HK-2 (cell line): ENCODE results near the gene KCNJ10.

ENCODE experiments used
- DNase-seq: peaks from one replicate; pipeline ENCODE4 v3.0.0-alpha.2; 2018; ENCODE audit not compliant: unreplicated experiment

KCNJ10 gene

DNA sequence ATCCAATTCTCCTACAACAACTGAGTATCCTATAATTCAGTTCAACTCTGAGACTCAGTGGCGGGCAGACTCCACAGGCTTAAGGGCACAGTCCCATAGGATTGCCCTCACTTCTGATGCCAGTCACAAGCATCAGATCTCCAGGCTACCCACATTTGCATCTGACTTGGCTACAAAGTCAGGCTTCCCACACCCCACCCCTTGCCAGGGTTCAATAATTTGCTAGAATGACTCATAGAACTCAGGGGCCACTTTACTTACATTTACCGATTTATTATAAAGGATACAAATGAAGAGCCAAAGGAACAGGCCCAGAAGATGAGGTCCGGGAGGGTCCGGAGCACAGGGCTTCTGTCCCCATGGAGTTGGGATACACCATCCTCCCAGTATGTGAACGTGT, 80.0 kb downstream of the KCNJ10 start:
- DNase-seq = no peak

DNA sequence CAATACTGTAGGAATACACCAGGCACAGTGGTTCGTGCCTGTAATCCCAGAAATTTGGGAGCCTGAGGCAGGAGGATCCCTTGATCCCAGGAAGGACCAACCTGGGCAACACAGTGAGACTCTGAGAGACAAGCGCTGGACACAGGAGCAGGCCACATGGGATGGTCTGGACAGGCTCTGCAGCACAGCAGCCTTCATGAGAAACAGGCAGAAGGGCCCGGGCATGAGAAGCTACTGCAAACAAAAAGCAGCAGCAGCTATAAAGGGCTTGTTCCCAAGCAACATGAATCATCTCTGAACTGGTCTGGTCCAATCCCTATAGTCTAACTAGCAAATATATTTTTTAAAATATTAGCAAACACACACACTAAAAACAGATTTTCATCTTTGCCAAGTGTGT, 80.4 kb downstream of the KCNJ10 start:
- DNase-seq = no peak

DNA sequence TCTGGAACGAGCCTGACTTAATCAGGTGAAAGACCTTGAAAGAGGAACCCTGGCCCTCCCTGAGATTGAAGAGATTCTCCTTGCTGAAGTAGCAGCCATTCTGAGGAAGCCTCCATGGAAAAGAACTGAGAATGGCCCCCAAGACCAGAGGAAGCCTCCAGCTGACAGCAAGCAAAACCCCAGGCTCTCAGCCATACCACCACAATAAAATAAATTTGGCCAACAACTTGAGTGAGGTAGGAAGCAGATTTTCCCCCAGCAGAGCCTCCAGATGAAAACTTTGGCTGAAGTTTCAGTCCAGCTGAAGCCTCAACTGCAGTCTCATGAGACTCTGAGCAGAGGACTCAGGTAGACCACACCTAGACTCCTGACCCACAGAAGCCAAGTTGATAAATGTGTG, 82.0 kb downstream of the KCNJ10 start:
- no peak for DNase-seq

DNA sequence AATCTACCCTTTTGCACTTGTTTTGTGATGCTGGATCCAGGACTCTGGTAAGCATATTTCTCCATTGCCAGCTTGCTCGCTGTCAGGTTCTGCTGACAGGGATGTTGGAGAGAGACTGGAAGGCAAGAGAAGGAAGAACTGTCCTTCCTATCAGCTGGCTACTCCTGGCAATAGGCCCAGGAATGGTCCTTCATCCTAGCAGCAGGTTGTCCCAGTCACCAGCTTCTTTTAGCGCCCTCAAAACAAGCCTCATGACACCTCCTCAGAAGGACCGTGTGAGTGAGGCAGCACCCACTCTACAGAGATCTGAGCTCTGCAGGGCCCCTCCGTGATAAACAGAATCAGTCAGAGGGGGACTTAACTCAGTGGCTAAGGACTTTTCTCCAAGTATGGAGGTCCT, 82.8 kb downstream of the KCNJ10 start:
- DNase-seq = no peak

DNA sequence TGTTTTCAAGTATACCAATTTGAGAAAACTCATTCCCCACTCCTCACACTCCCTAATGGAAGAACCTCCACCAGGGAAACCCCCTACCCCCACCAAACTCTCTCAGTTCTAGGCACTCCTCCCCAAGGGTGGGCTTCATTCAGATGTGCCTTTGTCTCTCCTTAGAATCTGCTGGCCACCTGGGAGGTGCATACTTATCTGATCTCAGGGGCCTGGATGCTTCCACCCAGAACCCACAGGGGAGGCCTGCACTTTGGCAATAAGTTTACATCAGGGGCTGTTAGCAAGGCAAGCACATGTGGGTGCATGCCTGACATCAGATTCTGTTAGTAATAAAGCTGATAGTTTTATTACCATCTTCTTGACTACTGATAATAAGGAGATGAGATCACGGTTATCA, 83.4 kb downstream of the KCNJ10 start:
- no peak for DNase-seq

DNA sequence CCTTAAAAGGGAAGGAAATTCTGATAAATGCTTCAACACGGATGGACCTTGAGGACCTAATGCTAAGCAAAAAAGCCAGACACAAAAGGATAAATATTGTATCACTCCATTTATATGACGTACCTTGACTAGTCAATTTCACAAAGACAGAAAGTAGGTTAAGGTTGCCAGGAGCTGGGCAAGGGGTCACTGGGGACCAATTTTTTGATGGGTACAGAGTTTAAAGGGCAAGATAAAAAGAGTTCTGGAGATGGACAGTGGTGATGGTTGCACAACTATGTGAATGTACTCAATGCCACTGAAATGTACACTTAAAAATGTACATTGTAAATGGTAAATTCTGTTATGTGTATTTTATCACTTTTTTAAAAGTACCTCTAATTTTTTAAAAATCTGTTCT, 83.9 kb downstream of the KCNJ10 start:
- no peak for DNase-seq

DNA sequence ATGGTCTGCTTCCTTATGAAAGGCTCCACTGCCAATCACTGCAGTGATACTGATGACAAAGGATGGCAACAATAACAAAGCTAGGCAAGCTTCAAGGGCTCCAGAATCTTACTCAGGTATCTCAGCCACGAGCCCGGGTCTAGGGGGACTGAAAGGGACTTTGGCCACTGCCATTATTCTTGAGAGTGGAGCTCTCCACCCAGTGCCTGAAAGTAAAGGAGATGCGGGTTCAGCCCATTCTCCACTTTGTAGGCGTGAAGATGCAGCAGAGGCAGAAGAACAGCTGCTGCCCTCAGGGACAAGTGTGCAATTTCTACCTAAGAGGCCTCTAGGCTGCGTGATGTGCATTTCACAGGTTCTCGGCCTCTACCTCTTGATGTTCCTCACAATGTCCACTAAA, 84.5 kb downstream of the KCNJ10 start:
- DNase-seq = no peak

DNA sequence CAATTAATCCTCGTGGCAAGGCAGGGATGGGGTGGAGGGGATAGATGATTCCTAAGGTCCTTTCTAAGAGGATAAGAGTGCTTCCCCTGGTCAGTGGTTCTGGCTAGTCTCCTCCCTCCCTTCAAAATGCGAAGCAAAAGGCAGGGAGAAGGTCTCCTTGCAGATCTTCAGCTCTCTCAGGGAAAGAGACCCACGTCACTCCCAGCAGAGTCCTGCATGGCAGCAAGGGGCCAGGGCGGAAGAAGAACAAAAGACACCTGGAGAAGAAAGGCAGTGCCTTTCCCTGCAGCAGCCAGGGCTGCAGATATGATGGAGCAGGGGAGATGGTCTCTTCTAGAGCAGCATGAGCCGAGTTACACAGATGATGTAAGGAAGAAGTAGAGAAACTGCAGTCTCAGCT, 86.3 kb downstream of the KCNJ10 start:
- no peak for DNase-seq

DNA sequence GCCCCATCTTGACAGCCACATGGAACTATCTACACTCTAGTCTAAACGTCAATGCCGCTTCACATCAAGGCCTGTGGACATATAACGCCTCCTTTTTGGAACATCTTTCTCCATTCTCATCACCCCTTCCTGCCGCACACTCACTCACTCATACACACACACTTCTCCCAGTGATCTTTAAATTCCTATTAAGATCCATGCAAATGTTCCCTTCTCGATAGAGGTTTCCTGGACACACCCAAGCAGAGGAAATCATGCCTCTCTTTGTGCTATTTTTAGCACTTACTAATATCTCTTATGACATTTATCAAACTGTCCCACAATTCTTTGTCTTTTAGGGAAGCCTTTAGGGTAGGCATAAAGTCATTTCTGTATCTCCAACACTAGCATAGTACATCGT, 87.7 kb downstream of the KCNJ10 start:
- DNase-seq = no peak

DNA sequence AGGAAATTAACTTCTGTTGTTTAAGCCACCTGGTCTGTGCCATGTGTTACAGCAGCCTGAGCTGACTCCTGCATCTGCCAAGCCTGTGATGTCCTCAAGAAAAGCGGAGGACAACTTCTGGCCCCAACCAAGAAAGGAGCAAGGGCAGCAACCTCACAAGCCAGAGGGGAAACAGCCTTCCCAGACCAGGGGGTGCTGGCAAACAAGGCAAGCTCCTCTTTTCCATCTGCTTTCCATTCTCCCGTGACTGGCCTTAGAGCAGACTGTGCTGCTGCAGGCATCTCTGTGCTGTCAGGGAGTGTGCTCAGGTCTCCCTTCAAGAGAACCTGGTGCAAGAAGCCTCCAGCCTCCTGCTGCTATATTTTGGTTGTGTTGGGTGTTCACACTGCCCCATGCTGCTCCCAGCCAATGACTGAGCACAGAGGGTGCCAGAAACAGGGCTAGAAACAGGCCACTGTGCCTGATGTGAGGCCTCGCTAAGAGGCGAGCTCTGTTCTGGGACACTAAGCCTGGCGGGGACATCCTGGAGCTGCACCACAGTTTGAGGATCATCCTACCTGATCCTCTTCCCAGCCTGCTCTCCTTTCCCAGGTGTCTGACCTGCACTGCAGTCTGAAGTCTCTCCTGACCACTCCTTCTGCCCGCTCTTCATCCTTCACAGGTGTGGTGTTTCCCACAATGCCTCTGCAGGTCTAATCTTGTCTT, 88.5 kb downstream of the KCNJ10 start:
- DNase-seq = no peak

DNA sequence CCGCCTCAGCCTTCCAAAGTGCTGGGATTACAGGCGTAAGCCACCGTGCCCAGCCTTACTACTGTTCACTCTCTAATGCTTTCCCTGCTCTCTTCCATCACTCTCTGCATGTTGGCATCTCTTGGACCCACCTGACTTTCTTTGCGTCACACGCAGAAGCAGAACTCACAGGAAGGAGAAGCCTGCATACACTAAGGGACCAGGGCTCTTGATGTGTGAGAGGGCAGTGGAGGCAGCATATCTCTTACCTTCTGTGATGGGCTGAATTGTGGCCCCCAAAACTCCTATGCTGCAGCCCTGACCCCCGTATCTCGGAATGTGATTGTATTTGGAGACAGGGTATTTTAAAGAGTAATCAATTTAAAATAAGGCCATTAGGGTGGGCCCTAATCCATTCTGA, 89.2 kb downstream of the KCNJ10 start:
- DNase-seq = no peak

DNA sequence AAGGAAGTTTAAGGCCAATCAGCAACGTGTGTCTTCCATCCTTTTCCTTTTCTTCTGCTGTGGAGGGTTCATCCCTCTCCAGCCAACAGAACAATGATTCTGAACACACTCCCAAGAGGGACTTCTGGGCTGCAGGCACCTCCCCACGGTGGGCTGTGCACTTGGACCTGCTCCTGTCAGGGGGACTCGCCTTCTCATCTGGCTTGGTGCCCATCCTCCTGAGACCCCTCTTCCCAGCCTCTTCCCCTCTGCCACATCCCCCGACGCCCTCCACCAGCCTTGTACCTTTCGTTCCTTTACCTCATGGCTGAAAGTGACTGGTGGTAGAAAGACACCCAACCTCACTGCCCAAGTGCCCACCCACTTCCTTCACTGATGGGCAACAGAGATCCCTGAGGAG, 89.9 kb downstream of the KCNJ10 start:
- no peak for DNase-seq

DNA sequence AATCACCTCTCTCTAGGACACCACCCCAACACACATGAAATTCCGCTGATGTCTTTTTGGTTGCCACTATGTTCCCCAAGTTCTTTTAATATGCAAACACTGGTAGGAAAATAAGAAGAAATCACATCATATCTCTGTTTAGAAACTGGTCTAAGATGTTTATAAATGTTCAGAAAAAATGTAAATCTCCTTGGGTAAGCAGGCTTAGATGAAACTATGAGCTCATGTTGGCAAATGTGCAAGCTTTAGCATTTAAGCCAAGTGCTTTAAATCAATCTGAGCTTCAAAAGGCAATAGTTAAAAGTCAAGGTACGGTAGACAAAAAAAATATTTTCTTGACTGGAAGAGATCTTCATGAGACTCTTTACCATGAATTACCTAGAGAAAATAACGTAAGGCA, 90.7 kb downstream of the KCNJ10 start:
- DNase-seq = no peak

DNA sequence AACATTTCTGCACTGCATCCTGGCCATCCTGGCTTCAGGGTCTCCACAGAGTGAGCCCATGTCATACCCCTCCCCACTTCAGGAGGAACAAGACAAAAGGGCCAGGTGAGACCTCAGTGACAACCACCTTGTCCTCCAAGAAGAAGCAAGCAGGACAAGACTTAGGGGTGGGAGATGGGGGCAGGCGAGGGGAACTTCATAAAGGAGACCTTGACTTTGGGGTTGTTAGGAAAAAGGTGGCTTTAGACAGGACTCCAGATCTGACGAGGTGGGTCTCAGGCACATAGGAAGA, 91.9 kb downstream of the KCNJ10 start:
- DNase-seq = no peak

DNA sequence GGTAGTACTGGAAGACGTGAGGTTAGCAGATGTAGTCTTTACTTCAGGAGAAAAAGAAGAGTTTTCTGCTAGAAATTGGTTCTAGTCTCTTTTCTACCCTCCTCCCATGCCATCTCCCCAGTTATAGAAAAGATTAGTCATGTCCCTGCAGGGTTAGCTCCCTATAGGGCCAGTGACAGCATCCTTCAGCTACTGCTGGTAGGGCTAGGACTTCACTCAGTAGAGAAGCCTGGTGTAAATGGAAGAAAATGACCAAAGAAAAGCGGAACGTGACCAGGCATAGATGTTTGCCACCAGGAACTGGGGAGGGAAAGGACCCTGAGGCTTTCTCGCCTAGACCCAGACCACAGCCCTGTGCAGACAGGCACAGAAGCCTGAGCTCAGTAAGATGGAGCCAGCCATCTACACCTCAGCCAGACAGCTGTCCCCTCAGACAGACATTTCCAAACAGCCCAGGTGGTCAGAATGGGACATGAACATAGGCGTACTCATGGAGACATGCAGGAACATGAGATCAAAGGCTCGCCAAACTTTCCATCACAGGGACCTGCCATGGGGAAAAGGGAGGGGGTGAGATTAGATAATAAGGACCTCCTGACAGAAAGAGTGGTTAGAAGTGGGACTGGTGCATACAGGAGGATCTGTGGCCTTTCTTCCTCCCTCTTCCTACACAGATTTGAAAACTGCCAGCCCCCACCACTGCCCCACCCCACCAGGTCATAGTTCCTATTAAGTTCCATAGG, 92.4 kb downstream of the KCNJ10 start:
- DNase-seq = no peak

DNA sequence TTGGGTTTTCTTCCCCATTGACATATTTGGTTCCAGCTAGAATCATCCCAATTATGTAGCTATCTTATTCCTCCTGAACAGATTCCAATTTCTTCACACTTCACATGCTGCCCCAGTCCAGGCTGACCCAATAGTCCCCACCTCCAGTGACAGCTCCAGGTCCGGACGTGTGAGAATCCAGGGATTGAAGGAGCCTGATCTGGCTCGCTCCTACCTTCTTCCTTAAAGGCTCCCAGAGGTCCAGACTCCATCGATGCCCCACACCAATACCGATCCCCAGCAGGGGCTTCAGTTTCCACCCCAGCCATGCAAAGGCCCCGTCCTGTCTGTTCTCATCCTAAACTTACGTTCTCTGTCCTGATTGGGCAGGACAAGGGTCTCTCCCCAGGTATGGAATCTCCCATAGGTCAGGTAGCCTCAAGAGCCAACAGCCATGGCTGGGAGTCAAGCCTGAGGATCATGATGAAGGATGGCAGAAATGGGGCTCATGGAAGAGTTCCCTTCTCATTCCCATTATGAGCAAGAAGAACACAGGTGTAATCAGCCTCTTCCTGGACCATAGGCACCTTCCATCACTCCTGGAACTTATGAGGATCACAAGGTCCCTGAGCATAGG, 95.5 kb downstream of the KCNJ10 start:
- DNase-seq = no peak

DNA sequence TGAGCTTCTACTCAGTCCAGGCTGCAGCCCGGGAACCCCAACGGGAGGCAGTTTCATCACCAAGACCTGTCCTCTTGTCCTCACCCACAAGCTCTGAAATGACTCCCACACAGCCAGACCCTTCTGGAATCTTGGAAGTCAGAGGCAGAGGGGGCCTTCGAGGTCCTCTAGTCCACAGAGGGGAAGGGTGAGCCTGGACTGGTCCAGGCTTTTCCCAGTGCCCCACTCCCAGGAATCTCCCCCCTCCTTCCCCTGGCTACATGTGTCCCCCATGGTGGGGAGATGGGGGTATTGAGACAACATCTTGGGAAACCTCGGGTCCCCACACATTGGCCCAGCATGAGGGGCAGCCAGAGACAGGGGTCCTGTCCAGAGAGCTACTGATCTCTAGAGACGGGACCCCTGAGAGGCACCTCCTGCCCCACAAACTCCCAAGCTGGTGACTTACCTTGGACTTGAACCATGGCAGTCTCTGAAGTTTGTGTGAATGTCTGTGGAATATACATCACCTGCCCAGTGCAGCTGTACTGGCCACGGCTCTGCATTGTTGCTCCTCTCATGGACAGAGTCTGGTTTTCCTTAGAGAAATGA, 96.5 kb downstream of the KCNJ10 start:
- DNase-seq = no peak

DNA sequence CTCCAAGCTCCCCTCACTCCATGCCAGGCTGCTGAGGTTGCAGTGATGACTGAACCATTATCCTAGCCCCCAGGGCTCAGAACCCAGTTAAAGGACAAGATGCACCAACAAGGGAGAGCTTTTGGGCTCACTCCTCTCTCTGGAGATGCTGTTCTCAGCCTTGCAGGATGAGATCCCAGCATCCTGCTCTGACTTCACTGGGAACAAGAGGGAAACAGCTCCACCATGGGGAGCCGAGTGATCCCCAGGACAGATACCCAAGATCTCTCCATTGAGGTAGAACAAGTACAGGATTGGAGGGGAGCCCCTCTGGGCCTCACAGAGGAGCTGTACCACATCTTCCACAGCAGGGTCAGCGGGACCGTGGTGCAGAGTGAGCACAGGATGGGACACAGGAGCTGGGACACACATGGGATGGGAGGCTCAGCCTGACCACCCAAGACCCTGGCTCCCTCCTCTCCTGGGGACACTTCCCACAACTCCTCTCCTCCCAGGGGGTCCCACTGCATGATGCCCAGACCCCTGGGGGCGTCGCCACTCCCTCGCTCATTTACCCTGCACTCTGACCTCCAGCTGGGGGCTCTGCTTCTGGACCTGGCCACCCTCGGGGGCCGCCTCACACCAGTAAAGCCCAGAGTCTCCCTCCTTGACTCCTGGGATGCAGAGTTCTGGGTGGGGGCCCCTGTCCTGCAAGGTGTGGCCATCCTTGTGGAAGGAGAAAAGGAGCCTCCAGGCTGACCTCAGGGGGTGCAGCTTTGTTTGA, 97.3 kb downstream of the KCNJ10 start:
- no peak for DNase-seq

DNA sequence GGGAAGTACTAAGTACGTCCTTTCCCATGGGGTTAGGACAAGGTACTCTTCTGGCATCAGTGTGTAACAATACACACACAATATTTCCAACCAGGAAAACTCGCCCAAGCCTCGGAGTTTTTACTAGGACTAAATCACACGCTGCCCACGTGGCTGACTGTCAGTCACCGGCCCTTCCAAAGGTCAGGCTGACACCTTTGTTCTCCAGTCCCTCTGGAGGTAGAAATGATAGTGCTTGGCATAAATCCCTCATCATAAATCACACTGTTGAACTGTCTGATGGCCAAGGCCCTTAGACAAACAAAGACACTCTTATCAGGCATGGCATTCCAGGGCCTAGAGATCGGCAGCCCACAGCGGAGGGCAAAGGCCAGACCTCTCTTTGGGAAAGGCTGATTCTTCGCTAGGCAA, 99.0 kb downstream of the KCNJ10 start:
- no peak for DNase-seq

DNA sequence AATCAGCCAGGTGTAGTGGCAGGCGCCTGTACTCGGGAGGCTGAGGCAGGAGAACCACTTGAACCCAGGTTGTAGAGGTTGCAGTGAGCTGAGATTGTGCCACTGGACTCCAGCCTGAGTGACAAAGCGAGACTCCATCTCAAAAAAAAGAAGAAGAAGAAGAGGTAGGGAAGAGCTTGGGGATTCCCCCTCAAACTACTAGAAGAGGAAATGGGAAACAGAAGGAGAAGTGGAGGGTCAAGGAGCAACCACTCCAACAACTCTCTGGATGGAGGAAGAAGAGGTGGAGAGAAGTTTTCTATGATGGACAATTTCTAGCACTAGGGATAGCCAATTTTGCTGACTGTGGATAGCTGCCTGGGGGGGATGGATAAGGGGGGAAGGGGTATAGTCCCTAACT, 101.1 kb downstream of the KCNJ10 start:
- no peak for DNase-seq

DNA sequence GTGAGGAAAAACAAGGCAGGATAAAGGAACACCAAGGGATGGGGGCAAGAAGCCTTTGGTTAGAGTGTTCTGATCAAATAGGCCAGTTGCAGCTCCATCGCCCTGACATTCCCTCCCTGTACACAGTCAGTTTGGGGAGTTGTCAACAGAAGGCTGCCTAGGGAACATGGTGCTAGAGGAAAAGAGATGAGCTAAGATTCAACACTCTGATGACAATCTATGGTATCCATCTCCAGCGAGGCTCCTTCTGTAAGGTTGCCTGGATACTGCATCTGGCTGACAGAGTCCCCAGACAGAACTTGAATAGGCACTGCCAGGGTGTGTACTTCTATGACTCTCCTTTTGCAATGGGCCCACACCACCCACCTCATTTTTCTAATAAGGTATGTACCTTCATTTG, 104.7 kb downstream of the KCNJ10 start:
- DNase-seq = no peak

DNA sequence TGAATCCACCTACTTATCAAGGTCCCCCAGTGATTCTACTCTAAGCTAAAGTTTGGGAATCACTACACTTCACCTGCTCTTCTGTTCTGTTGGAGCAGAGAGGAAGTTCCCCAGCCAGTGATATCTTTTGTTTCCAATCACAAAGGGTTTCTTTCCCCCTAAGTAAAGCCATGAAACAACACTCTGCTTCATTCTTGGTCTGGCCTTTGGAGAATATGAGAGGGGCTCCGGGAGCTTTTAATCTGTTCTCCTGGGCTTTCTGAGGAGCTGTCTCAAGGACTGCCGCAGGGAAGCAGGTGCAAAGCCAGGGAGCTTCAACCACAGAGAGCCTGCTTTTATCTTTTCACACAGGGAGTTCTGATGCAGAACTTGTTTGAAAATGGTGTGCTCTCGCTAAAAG, 105.8 kb downstream of the KCNJ10 start:
- DNase-seq = no peak
